Measurements from ENCODE around the gene PLXDC2. TPM values are rescaled to one million over a fixed set of nuclear protein-coding genes. Genes with fewer than 3 reads are reported as not detected.

Gene PLXDC2
- total RNA-seq, 3 donors from 2014 or later: 63.9 to 125 (median 101) TPM

GRCh38 chr10:20156511-20156910 lies 340.3 kb downstream of the PLXDC2 start:
- Histone ChIP-seq H3K4me1 (no peaks in the 10 kb centered on the region), H3K27me3 (no peaks in the 10 kb centered on the region), H3K9me3 (no peaks in the 10 kb centered on the region), H3K4me3 (no peak overlapping the region), H3K36me3 (no peaks in the 10 kb centered on the region), H3K27ac (no peak overlapping the region)
- intact Hi-C loops (cut with DNase I; ENCODE audit: low total_unique reads): no loop called here
- no peak for DNase-seq (ENCODE audit: low spot score in 2 of 2)
- TF ChIP-seq CTCF (IDR thresholded peaks at IDR 0.05): no peak
- TF ChIP-seq POLR2AphosphoS5 (IDR thresholded peaks at IDR 0.05): no peak
- TF ChIP-seq POLR2A (IDR thresholded peaks at IDR 0.05): no peak

- Histone ChIP-seq H3K4me3 (no peak overlapping the region), H3K36me3 (no peaks in the 10 kb centered on the region), H3K27ac (no peak overlapping the region), H3K9me3 (no peaks in the 10 kb centered on the region), H3K4me1 (no peaks in the 10 kb centered on the region), H3K27me3 (no peaks in the 10 kb centered on the region)
- no peak for TF ChIP-seq POLR2AphosphoS5 (IDR thresholded peaks at IDR 0.05)
- no peak for DNase-seq (ENCODE audit: low spot score in 2 of 2)
- intact Hi-C loops (cut with DNase I; ENCODE audit: low total_unique reads): no loop called here
Observed at GRCh38 chr10:20157314-20157713, 341.1 kb downstream of the PLXDC2 start.

- no peak for DNase-seq (ENCODE audit: low spot score in 2 of 2)
- no peak overlapping the region for H3K27ac ChIP-seq
Observed at GRCh38 chr10:20158086-20158485, 341.9 kb downstream of the PLXDC2 start.

GRCh38 chr10:20162123-20162522 lies 345.9 kb downstream of the PLXDC2 start:
- no peaks in the 10 kb centered on the region for H3K4me1 ChIP-seq
- H3K27me3 ChIP-seq: no peaks in the 10 kb centered on the region
- no peak overlapping the region for H3K27ac ChIP-seq
- no peak for DNase-seq (ENCODE audit: low spot score in 2 of 2)
- intact Hi-C loops (cut with DNase I; ENCODE audit: low total_unique reads): loop anchor here (10.0 kb wide), 1 partner anchor 1167 kb away; no protein-coding TSS in a partner anchor
- TF ChIP-seq POLR2A (IDR thresholded peaks at IDR 0.05) (no peak), CTCF (IDR thresholded peaks at IDR 0.05) (no peak), POLR2AphosphoS5 (IDR thresholded peaks at IDR 0.05) (no peak)
- no peaks in the 10 kb centered on the region for H3K36me3 ChIP-seq
- no peaks in the 10 kb centered on the region for H3K9me3 ChIP-seq
- H3K4me3 ChIP-seq: no peak overlapping the region

More at GRCh38 chr10:20158086-20158485, 341.9 kb downstream of the PLXDC2 start:
- intact Hi-C loops (cut with DNase I; ENCODE audit: low total_unique reads): no loop called here
- H3K36me3 ChIP-seq: no peaks in the 10 kb centered on the region
- H3K27me3 ChIP-seq: no peaks in the 10 kb centered on the region
- no peaks in the 10 kb centered on the region for H3K4me1 ChIP-seq
- no peak overlapping the region for H3K4me3 ChIP-seq
- H3K9me3 ChIP-seq: no peaks in the 10 kb centered on the region
- TF ChIP-seq POLR2A (IDR thresholded peaks at IDR 0.05) (no peak), CTCF (IDR thresholded peaks at IDR 0.05) (no peak), POLR2AphosphoS5 (IDR thresholded peaks at IDR 0.05) (no peak)

GRCh38 chr10:20166096-20166675 lies 350.0 kb downstream of the PLXDC2 start:
- H3K36me3 ChIP-seq: no peaks in the 10 kb centered on the region
- H3K4me3 ChIP-seq: no peak overlapping the region
- no peaks in the 10 kb centered on the region for H3K9me3 ChIP-seq
- intact Hi-C loops (cut with DNase I; ENCODE audit: low total_unique reads): loop anchor here (10.0 kb wide), 1 partner anchor 1171 kb away; no protein-coding TSS in a partner anchor
- no peak for DNase-seq (ENCODE audit: low spot score in 2 of 2)
- H3K27me3 ChIP-seq: no peaks in the 10 kb centered on the region
- TF ChIP-seq POLR2A (IDR thresholded peaks at IDR 0.05) (no peak), CTCF (IDR thresholded peaks at IDR 0.05) (no peak), POLR2AphosphoS5 (IDR thresholded peaks at IDR 0.05) (no peak)
- no peak overlapping the region for H3K27ac ChIP-seq
- no peaks in the 10 kb centered on the region for H3K4me1 ChIP-seq
